Thyroid gland (tissue), 4 donors: ENCODE data around the gene CRBN.

Experiments used
- POLR2A ChIP-seq, 2 donors: fragments of 450-650 bp; IDR thresholded peaks; one replicate each; pipeline ENCODE4 v1.6.1; 2017; ENCODE audit warnings: antibody characterized with exemption in 2 of 2, mild to moderate bottlenecking in 2 of 2, moderate library complexity in 1 of 2
- TF ChIP-seq, protein P1 (sequence below), 6 experiments: fragments of 200-600 bp in 3 of 6; fragments of 450-650 bp in 3 of 6; sonication (generic) in 3 of 6; IDR thresholded peaks; one replicate each; pipeline ENCODE4 v1.5.1; 2016 to 2019; ENCODE audit warnings: antibody characterized with exemption in 6 of 6, mild to moderate bottlenecking in 2 of 6, inconsistent platforms in 1 of 6, moderate library complexity in 1 of 6

DNA sequence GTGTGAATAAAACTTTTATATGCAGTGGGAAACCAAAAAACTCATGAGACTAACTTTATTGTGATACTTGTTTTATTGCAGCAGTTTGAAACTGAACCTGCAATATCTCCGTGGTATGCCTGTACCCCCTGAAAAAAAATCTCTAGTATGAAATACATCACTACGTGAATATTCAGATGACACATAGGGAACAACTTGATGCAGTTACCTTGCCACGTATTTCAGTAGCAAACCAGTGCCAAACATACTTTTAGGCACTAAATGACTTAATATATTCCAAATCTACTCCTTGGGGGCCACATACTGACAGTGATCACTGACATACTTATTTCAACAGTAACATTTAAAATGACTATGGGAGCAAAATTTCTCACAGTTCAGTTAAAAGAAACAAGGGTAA is 13.8 kb downstream of the CRBN start:
- no peak for TF ChIP-seq POLR2A (IDR thresholded peaks at IDR 0.05)
- TF ChIP-seq, protein P1, sequence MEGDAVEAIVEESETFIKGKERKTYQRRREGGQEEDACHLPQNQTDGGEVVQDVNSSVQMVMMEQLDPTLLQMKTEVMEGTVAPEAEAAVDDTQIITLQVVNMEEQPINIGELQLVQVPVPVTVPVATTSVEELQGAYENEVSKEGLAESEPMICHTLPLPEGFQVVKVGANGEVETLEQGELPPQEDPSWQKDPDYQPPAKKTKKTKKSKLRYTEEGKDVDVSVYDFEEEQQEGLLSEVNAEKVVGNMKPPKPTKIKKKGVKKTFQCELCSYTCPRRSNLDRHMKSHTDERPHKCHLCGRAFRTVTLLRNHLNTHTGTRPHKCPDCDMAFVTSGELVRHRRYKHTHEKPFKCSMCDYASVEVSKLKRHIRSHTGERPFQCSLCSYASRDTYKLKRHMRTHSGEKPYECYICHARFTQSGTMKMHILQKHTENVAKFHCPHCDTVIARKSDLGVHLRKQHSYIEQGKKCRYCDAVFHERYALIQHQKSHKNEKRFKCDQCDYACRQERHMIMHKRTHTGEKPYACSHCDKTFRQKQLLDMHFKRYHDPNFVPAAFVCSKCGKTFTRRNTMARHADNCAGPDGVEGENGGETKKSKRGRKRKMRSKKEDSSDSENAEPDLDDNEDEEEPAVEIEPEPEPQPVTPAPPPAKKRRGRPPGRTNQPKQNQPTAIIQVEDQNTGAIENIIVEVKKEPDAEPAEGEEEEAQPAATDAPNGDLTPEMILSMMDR (IDR thresholded peaks at IDR 0.05) = no peak
